ENCODE data around the gene PHF20.
"Not testable (repeated sequence)": the region's sequence is repeated elsewhere in the genome, so short reads cannot be mapped to it uniquely, and the experiment has no call there.

The PHF20 gene

DNA sequence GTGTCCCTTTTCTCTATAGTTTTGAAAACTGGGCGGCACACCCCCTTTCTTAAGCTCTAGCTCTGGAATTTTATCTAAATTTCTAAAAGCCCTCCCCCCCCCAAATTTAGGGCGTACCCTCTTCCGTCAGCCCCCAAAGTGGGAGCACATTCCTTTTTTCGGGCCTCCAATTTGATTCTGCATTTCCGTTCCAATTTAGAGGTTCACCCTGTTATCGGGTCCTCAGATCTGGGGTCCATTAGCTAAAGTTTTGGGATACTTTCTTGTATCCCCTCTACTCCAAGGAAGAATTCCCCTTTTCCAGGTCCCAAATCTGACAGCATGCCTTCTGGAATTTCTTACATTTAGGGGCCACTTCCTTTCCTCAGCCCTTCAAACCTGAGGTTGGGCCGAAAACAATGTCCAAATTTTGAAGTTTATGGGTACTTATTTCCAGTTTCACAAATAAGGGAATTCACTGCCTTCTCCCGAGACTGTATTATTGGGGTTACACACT lies 796 bp downstream of the PHF20 start:
- FAIRE-seq (no peak), DNase-seq (ENCODE audit: extremely low spot score, insufficient read length, low read depth) (no peak)

DNA sequence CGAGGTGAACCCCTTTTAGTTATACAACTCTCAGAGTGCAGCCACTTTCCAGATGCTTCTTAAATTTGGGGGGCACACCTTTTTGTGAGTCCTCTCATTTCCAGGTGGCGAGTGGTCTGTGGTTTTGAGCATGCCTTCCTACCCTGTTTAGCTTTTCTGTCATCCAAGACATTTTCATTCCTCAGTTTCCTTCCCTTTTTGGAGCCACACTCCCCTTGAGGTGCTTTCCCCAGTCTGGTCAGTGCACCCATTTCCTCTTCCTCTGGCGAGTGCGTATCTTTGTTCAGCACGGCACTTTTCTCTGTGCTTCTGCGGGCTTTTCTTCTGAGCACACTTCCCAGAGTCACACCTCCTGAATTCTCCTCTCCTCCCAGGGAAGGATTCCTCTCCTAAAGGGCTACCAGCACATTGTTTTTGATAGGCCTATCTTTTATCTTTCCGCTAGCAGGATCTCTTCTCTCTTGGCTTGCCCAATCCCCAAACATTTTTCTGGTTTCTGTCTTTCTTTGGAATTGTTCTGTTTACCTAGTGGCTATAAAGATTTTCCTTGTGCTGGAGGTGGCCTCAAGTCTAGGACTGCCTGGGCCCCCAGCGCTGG lies 1.4 kb downstream of the PHF20 start:
- peak; percentile 75 for FAIRE-seq
- no peak for DNase-seq (ENCODE audit: extremely low spot score, insufficient read length, low read depth)

DNA sequence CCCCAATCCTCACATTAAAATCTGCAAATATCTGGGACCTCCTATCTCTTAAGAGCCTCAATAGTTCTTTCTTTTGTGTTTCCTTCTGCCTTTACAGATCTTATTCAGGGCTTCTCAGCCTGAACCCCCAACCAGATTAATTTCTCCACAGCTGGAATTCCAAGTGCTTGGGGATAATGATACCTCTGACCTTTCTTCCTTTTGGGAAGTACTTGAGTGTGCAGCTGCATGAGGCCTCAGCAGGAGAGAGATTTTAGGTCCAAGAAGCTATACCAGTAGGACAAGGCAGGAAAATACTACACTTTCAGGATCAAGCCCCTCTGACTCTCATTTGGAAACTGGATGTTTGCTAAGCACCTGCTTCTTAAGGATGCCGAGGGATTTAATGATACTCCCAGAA lies 2.6 kb downstream of the PHF20 start:
- DNase-seq (ENCODE audit: extremely low spot score, insufficient read length, low read depth) = no peak
- FAIRE-seq = no peak

DNA sequence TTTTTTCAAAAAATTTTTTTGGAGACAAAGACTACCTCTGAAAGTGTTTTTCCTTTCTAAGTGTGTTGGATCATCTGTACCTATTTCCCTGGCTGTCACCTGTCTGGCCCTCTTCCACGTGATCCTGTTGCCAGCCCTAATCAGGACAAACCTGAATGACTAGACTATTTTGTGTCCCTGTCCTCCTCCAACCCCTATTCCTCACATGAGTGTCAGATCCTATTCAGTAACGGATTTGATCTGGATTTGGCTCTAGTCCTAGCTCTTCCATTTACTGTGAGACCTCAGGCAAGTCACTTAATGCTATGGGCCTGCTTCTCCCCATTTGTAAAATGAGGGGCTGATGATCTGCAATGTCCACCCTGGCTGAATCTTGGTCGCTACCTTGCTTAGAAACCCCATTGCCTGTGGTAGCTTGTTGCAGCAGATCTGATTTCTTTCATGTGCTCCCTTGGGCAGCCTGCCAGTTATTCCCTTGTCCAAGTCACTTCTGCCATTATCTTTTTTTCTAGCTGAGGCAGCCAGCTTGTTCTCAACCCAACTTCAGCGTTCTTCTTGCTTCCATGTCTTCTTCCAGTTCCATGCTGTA lies 4.8 kb downstream of the PHF20 start:
- FAIRE-seq (no peak), DNase-seq (ENCODE audit: extremely low spot score, insufficient read length, low read depth) (no peak)

DNA sequence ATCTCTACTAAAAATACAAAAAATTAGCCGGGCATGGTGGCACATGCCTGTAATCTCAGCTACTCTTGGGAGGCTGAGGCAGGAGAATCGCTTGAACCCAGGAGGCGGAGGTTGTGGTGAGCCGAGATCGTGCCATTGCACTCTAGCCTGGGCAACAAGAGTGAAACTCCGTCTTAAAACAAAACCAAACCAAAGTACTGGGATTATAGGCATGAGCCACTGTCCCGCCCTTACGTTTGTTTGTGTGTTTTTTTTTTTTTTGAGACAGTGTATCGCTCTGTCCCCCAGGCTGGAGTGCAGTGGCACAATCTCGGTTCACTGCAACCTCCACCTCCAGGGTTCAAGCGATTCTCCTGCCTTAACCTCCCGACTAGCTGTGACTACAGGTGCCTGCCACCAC lies 12.0 kb downstream of the PHF20 start:
- not testable (repeated sequence) for FAIRE-seq; DNase-seq (ENCODE audit: extremely low spot score, insufficient read length, low read depth)

DNA sequence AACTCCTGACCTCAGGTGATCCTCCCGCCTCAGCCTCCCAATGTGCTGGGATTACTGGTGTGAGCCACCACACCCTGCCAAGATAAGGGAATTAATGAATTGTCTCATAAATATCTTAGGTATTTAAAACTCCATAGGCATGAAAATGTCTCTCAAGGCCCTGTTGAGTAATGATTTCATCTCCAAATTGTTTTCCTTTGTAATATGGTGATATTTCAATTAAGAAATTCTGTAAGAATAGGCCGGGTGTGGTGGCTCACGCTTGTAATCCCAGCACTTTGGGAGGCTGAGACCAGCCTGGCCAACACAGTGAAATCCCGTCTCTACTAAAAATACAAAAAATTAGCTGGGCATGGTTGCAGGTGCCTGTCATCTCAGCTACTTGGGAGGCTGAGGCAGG lies 13.7 kb downstream of the PHF20 start:
- FAIRE-seq; DNase-seq (ENCODE audit: extremely low spot score, insufficient read length, low read depth): not testable (repeated sequence)

DNA sequence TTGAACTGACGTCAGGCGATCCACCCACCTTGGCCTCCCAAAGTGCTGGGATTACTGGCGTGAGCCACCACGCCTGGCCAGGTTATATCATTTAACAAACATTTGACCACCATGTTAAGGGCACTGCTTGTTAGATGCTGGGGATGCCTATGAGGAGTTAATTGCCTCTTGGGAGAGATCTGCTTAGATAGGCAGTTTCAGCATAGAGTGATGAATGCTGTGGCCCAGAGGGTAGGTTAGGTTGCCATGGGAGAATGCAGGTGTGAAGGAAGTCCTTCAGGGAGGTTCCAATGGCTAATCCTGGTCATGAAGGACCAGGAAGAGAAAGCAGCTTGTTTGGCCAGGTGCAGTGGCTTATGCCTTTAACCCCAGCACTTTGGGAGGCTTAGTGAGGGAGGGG lies 17.0 kb downstream of the PHF20 start:
- FAIRE-seq (no peak), DNase-seq (ENCODE audit: extremely low spot score, insufficient read length, low read depth) (no peak)

DNA sequence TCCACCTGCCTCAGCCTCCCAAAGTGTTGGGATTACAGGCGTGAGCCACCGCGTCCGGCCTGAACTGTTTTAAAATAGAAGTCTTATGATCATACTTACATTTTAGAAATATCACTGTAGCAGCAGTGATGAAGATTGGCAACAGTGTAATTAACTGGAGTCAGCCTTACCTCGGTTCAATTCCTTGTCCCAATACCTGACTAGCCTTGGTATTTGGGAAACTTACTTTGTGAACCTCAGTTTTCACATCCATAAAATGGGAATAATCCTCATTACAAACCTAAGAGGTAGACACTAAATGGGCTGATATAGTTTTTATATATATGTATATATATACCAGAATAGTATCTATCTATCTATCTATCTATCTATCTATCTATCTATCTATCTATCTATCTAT lies 19.3 kb downstream of the PHF20 start:
- FAIRE-seq = no peak
- DNase-seq (ENCODE audit: extremely low spot score, insufficient read length, low read depth) = no peak

DNA sequence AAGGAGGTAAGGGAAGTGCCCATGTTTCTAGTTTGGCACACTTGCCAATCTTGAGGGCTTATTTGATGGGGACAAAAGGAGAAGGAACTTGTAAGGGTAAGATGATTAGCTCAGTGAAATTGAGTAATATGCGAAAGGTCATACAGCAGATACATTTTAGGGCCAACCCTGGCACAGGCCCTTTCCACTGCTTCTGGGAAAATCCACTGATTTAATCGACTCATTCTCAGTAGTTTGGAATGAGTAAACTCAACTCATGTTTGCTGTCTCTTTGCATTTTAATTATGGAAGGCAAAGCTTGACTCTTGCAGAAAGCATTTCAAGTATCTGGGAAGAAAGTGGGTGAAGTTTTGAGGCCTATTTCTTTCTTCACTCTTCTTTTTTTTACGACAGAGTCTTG lies 20.0 kb downstream of the PHF20 start:
- DNase-seq (ENCODE audit: extremely low spot score, insufficient read length, low read depth) (no peak), FAIRE-seq (no peak)

DNA sequence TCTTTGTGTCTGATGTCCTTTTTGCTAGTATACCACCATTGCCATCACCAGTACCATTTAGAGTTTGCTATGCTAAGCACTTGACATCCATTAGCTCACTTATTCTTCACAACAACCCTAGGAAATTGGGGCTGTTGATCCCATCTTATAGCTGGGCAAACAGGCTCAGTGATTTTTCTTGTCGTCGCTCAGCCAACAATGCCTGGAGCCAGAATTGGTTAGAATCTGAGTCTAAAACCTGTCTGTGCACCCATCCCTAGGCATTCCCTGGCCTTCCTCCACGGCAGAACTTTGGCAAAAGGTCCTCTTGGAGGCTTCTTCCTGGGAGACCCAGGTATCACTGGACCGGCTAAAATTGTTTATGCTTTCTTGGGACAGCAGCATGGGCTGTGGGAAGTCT lies 20.9 kb downstream of the PHF20 start:
- FAIRE-seq (no peak), DNase-seq (ENCODE audit: extremely low spot score, insufficient read length, low read depth) (no peak)

DNA sequence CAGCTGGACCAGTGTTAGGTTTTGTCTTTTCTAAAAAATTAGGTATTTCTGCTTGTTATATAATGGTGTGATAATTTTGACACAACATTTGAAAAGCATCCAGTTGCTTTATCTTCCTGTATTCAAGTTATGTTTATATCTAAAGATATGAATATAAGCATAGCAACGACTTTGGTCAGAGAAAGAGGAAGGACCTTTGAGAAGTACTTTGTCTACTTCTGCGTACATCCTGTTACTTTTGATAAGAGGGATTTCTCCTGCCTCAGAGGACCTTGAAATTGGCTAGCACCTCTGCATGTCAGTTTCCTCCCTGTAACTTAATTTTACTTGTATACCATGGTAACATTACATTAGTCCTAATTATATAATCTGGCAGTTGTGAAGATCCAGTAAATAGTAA lies 24.8 kb downstream of the PHF20 start:
- FAIRE-seq (no peak), DNase-seq (ENCODE audit: extremely low spot score, insufficient read length, low read depth) (no peak)

DNA sequence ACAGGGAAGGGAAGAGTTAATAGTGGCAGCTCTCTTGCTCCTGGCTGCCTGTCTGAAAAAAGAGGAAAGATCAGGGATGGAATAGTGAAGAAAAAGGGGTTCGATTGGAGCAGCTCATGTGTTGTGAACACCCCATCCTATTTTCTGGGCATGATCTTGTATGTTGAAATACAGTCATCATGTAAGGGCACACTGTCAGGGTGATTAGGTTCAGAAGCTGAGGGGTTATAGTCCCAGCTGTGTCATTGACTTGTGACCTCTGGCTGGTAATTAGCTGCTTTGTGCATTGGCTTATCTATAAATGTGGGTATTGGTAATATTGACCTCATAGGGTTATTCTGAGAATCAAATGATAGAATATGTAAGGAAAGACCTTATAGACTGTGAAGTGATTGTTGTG lies 30.1 kb downstream of the PHF20 start:
- DNase-seq (ENCODE audit: extremely low spot score, insufficient read length, low read depth) (no peak), FAIRE-seq (no peak)

DNA sequence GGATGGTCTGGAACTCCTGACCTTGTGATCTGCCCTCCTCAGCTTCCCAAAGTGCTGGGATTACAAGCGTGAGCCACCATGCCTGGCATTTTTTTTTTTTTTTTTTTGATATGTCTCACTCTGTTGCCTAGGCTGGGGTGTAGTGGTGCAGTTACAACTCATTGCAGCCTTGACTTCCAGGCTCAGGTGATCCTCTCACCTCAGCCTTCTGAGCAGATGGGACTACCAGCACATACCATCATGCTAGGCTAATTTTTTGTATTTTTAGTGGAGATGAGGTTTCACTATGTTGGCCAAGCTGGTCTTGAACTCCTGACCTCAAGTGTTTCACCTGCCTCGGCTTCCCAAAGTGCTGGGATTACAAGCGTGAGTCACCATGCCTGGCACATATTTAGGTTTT lies 34.3 kb downstream of the PHF20 start:
- DNase-seq (ENCODE audit: extremely low spot score, insufficient read length, low read depth) = no peak
- no peak for FAIRE-seq

DNA sequence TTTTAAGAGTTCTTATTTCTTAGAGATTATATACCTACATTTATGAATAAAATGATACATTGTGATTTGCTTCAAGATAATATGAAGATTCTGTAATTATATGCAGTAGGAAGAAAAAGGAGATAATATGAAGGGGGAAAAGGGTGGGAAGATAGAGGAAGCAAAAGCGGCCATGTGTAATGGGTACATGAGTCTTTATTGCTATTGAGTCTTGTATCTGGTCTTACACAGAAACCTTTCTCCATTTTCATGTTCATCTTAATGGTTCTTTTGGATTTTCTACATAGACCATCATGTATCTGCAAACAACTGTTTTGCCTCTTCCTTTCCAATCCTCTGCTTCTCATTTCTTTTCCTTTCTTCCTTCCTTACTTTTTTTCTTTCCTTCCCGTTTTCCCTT lies 36.1 kb downstream of the PHF20 start:
- DNase-seq (ENCODE audit: extremely low spot score, insufficient read length, low read depth) (no peak), FAIRE-seq (no peak)

DNA sequence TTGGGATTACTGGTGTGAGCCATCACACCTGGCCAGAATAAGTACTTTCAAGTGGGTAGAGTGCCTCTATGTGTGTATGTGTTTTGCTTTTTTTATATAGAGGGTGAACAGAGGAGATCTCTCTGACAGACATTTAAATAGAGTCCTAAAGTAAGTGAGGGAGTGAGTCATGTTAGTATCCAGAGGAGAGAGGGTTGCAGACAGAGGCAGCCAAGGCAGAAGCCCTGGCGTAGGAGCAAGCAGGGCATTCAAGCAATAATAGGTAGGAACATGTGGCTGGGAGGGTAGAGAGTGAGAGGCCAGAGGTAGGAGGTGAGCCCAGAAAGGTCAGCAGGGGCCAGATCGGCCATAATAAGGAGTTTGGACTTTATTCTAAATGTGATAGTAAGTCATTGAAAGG lies 48.9 kb downstream of the PHF20 start:
- FAIRE-seq (no peak), DNase-seq (ENCODE audit: extremely low spot score, insufficient read length, low read depth) (no peak)

DNA sequence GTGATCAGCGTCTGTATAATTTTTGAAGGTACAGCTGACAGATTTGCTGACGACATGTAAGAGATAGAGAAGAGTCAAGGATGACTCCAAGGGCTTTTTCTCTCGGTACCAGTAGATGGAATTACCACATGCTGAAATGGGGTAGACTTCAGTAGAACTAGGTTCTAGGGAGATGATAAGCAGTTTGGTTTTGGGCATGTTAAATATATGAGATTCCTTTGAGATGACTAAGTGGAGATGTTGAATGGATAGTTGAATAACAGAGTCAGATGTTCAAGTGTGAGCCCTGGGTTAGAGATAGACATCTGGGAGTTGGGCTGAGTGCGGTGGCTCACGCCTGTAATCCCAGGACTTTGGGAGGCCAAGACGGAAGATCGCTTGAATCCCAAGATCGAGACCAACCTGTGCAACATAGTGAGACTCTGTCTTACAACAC lies 50.0 kb downstream of the PHF20 start:
- FAIRE-seq = no peak

DNA sequence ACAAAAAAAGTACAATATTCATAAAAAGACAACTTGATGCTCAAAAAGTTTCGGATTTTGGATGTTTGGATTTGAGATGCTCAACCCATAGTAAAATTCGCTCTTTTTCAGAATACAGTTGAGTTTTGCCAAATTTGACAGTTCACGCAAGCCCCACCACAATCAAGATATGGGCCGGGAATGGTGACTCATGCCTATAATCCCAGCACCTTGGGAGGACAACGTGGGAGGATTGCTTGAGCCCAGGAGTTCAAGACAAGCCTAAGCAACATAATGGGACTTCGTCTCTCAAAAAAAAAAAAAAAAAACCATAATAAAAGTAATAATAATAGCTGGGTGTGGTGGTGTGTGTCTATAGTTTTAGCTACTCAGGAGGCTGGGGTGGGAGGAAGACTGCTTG lies 51.3 kb downstream of the PHF20 start:
- no peak for DNase-seq (ENCODE audit: extremely low spot score, insufficient read length, low read depth)
- FAIRE-seq = no peak

More for the DNA sequence above, 50.0 kb downstream of the PHF20 start:
- DNase-seq (ENCODE audit: extremely low spot score, insufficient read length, low read depth) = no peak

DNA sequence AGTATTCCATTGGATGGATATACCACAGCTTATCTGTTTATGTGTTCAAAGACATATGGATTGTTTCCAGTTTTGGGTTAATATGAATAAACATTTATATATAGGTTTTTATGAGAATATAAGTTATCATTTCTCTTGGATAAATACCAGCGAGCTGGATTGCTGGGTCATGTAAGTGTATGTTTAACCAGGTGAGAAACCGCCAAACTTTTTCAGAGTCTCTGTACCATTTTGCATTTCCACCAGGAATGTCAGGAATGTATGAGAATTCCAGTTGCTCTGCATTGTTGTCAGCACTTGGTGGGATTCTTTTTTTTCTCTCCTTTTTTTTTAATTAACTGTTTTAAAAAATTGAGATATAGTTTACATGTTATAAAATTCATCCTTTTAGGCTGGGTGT lies 52.1 kb downstream of the PHF20 start:
- FAIRE-seq (no peak), DNase-seq (ENCODE audit: extremely low spot score, insufficient read length, low read depth) (no peak)

DNA sequence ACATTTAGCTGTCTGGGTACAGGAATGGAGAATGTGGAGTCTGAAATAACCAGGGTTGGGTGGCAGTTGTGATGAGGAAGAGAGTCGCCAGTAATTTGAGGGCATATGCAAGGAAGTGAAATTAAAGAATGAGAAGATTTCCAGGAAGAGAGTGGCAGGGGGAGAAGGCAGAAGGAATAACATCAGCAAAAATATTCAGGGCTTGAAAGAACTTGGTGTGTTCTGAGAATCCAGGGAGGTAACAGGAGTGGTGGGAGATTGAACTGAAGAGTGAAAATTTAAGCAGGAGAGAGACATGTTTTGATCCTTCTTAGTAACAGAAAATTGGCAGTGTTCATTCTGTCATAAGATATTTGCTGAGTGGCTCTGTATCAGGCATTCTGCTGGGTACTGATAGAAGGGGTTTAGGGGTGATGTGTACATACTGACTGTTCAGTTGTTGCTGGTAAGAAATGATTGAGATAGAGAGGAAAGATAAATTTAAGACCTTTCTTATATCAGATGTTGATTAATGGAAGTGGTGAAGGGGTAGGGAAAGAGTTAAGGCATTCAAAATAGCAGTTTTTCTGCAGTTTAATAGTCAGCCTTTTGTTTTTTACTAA lies 54.7 kb downstream of the PHF20 start:
- FAIRE-seq = no peak

DNA sequence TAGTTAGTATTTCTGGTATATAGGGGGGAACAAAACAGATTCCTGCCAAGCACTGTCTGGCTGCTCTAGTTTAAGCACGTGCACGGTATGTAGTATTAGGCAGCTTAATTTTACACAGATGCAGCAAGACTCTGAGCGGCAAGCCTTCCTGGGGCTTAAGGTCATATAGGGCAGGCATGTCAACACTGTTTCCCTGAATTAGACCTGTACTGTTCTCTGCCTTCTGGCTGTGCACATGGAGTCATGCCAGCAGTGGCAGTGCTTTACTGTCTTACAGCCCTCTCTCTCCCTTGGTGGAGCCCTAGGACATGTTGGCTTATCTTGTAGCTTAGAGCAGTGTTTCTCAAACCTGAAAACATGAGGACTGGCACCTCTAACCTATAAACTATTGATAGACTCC lies 56.6 kb downstream of the PHF20 start:
- no peak for DNase-seq (ENCODE audit: extremely low spot score, insufficient read length, low read depth)
- no peak for FAIRE-seq

More for the DNA sequence above, 54.7 kb downstream of the PHF20 start:
- DNase-seq (ENCODE audit: extremely low spot score, insufficient read length, low read depth) = no peak

DNA sequence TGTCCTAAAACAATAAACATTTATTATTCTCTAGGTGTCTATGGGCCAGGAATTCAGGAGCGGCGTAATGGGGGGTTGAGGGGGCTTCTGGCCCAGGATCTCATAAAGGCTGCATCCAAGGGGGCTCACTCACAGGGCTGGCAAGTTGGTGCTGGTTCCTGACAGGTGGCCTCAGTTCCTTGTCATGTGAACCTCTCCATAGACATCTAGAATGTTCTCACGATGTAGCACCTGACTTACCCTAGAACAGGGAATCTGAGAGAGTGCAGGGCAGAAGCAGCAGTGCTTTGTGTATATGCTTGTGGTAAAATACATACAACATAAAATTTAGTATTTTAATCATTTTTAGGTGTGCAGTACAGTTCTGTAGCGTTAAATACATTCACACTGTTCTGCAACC lies 57.1 kb downstream of the PHF20 start:
- no peak for FAIRE-seq
- no peak for DNase-seq (ENCODE audit: extremely low spot score, insufficient read length, low read depth)

DNA sequence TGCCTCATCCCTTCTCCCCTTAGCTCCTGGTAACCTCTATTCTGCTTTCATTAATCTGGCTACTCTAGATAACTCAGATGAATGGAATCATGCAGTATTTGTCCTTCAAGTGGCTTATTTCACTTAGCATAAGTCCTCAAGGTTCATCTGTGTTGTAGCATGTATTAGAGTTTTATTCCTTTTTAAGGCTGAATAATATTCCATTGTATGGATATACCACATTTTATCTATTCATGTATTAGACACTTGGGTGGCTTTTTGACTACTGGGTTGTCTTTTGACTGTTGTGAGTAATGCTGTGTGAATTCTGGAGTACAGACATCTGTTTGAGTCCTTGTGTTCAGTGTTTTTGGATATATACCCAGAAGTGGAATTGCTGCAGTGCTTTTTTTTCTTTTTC lies 58.4 kb downstream of the PHF20 start:
- DNase-seq (ENCODE audit: extremely low spot score, insufficient read length, low read depth) (no peak), FAIRE-seq (no peak)

All from GM18507 (cell line).